ENCODE measurements around the gene C12orf43. TPM values are rescaled to one million over a fixed set of nuclear protein-coding genes. Genes with fewer than 3 reads are reported as not detected.

The C12orf43 gene
- 22.6 to 25.7 TPM (median 22.9 TPM) in 5 replicates for total RNA-seq (2022; extraction: Qiagen RNA extraction)

DNA sequence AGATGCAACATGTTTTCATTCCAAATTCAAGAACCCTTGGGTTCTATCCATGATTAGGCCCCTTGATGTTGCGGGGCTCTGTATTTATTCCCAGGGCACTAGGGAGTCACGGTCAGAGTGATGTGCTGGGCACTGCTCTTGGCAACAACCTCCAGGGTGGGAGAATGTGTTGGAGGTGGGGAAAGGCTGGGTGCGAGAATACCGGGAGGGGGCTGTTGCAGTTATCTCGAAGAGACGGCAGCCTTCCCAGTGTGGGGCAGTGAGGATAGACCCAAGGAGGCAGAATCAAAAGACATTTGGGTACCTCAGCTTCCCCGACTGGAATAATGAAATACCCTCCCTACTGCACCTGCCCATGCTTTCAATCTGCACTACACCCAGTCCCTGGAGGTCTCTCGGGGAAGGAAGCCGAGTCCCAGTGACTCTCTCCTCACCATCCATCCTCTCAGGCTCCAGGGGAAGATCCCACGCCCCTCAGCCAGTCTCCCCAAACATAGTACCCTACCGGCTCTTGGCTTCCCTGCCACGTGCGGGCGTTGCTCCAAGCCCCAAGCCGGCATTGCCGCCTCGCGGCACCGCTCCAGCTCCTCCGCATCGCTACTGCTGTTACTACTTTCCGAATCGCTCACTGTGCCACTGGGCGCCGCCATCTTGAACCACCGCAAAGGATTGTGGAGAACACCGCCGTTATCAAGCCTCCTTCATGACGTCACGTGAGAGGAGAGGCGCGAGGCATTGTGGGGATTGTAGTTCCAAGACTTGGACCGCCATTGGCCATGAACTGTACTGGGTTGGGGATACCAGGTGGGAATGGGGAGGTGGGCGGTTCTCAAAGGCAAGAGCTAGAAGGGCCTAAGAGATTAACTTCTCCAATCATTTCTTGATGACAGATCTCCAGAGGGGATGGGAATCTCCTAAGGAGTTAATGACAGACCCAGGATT is at the start of gene C12orf43:
Gene C12orf43 (minus strand): TSS at position 663 of the 942 bp plus-strand sequence. CDS start 13 bp downstream, at position 650.

GRCh38 chr12:121038861-121039668 is 22.8 kb upstream of the C12orf43 start, which contains the start of gene OASL:
Gene OASL, minus strand, starts transcription at chr12:121039246. Its CDS starts 275 bp downstream, at chr12:121038971.

GRCh38 chr12:120978296-120979219 is 37.7 kb downstream of the C12orf43 start, which contains the start of gene HNF1A:
Gene HNF1A, plus strand, starts transcription at chr12:120978543. Its CDS starts 226 bp downstream, at chr12:120978769.

Other genes starting within 250 kb of the C12orf43 start
- gene SPPL3, start 112.1 kb downstream of the C12orf43 start, total RNA-seq (2022; extraction: Qiagen RNA extraction), result 48.2 to 57.2 TPM (median 52.1 TPM) in 5 replicates
- gene HNF1A, start 37.9 kb downstream of the C12orf43 start, total RNA-seq (2022; extraction: Qiagen RNA extraction), result 4.0 to 4.6 TPM (median 4.4 TPM) in 5 replicates
- 1.8 to 3.2 TPM (median 2.5 TPM) in 5 replicates for gene OASL, start 22.8 kb upstream of the C12orf43 start, total RNA-seq (2022; extraction: Qiagen RNA extraction)
- 0.03 TPM in 1 of 5 replicates, not detected in the others for gene P2RX7, start 116.4 kb upstream of the C12orf43 start, total RNA-seq (2022; extraction: Qiagen RNA extraction)
- gene P2RX4, start 193.6 kb upstream of the C12orf43 start, total RNA-seq (2022; extraction: Qiagen RNA extraction), result 15.2 to 20.9 TPM (median 17.7 TPM) in 5 replicates

Measured in A549 treated with Hydrocortisone at 1 μM for 4 hours (cell line).